Vagina (tissue), 2 donors: ENCODE results near the gene RASA2.

Experiments used
- CTCF ChIP-seq, 3 experiments: fragments of 450-650 bp in 2 of 3; fragments of 200-600 bp in 1 of 3; sonication (generic) in 1 of 3; IDR thresholded peaks; one replicate each; pipeline ENCODE4 v1.5.1; 2017 to 2019; ENCODE audit warnings: antibody characterized with exemption in 3 of 3, mild to moderate bottlenecking in 2 of 3, moderate library complexity in 2 of 3
- POLR2A ChIP-seq, 2 donors: fragments of 450-650 bp; IDR thresholded peaks; one replicate each; pipeline ENCODE4 v1.6.1; 2017; ENCODE audit warnings: antibody characterized with exemption in 2 of 2, mild to moderate bottlenecking in 2 of 2, moderate library complexity in 2 of 2
- POLR2AphosphoS5 ChIP-seq, 2 donors: sonication (generic); formaldehyde crosslinking; IDR thresholded peaks; one replicate each; pipeline ENCODE4 v1.9.0; 2017; ENCODE audit warnings: antibody characterized with exemption in 2 of 2, mild to moderate bottlenecking in 2 of 2, low read depth in 1 of 2; ENCODE audit not compliant: insufficient read depth in 1 of 2

GRCh38 chr3:141455603-141456300 lies 31.1 kb upstream of the RASA2 start:
- TF ChIP-seq POLR2AphosphoS5 (IDR thresholded peaks at IDR 0.05; ENCODE audit: insufficient read depth in 1 of 2, low read depth in 1 of 2) (no peak), CTCF (IDR thresholded peaks at IDR 0.05) (no peak), POLR2A (IDR thresholded peaks at IDR 0.05) (no peak)
